Measurements from ENCODE around the gene DISC1. TPM values are rescaled to one million over a fixed set of nuclear protein-coding genes. Genes with fewer than 3 reads are reported as not detected.

The DISC1 gene
- 6.5 TPM in 2 replicates for total RNA-seq (2014; rRNA removed; shearing (Covaris generic))
- 1.6 and 2.1 TPM in 2 replicates for polyA plus RNA-seq (2016; fragmentation: Nextera tagmentation; extraction: Ambion mirVana)
- long read RNA-seq, partial matches to known transcripts = 2 of 3 reads
- long read RNA-seq, other reads (novel, unspliced or antisense) = 1 of 3 reads

DNA sequence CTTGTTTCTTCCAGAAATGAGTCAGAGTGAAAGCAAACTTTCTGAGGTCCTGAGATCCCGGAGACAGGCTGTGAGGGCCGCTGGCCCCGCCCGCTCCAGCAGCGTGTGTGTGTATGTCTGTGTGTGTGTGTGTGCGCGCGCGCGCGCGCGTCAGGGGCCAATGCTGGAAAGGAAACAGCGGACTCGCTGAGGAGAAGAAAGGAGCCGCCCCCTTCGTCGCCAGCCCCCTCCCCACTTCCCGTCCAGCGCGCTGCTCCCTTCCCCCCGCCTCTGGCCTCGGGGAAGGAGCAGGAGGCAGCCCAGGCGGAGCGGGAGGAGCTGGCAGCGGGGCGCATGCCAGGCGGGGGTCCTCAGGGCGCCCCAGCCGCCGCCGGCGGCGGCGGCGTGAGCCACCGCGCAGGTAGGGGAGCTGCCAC lies at the start of gene DISC1:
Gene DISC1, plus strand, starts transcription at position 256 of the 416 bp plus-strand sequence. Its CDS starts 78 bp downstream, at position 334.
- Mint-ChIP-seq H3K4me1 (peaks cover 5% of the 10 kb centered on the region; the same call in 2 of the 3 replicates), H3K36me3 (ENCODE audit: low read depth) (no peaks in the 10 kb centered on the region), H3K9me3 (no peaks in the 10 kb centered on the region), H3K27me3 (ENCODE audit: insufficient read depth, low read depth, poor library complexity) (peaks cover 11% of the 10 kb centered on the region), H3K27ac (peak within 1 kb of the TSS; percentile 30; the same call in 1 of the 2 replicates), H3K4me3 (peak within 1 kb of the TSS; percentile 87)
- DNase-seq (ENCODE audit: low spot score) (peak; percentile 95), ATAC-seq (peak; percentile 84)
- Histone ChIP-seq H2AFZ (peak within 1 kb of the TSS; percentile 99), H3F3A (replicated peaks; ENCODE audit: low read depth) (peaks cover 7% of the 10 kb centered on the region; the same call in 1 of the 2 replicates), H3K79me2 (replicated peaks; ENCODE audit: insufficient read depth) (no peaks in the 10 kb centered on the region), H3K9me2 (ENCODE audit: insufficient read depth) (0 out of 2 replicates have a peak, but pooled peaks cover 4% of the 10 kb centered on the region), H4K20me1 (replicated peaks; ENCODE audit: insufficient read depth) (0 out of 2 replicates have a peak, but pooled peaks cover 7% of the 10 kb centered on the region), H3K4me3 (peak within 1 kb of the TSS; percentile 87), H3K36me3 (ENCODE audit: insufficient read depth) (no peaks in the 10 kb centered on the region), H3K27ac (ENCODE audit: low read depth) (no peak within 1 kb of the TSS), H3K27me3 (ENCODE audit: insufficient read depth) (peaks cover 39% of the 10 kb centered on the region), H3K4me2 (peak within 1 kb of the TSS; percentile 93), H3K4me1 (ENCODE audit: insufficient read depth) (peaks cover 13% of the 10 kb centered on the region)
- TF ChIP-seq CREB1 (CRISPR knock-in tag; IDR thresholded peaks at IDR 0.05; ENCODE audit: low read depth) = peak; percentile 77
- TF ChIP-seq JUNB (IDR thresholded peaks at IDR 0.05; ENCODE audit: unreplicated experiment) = no peak
- TF ChIP-seq, protein P1, sequence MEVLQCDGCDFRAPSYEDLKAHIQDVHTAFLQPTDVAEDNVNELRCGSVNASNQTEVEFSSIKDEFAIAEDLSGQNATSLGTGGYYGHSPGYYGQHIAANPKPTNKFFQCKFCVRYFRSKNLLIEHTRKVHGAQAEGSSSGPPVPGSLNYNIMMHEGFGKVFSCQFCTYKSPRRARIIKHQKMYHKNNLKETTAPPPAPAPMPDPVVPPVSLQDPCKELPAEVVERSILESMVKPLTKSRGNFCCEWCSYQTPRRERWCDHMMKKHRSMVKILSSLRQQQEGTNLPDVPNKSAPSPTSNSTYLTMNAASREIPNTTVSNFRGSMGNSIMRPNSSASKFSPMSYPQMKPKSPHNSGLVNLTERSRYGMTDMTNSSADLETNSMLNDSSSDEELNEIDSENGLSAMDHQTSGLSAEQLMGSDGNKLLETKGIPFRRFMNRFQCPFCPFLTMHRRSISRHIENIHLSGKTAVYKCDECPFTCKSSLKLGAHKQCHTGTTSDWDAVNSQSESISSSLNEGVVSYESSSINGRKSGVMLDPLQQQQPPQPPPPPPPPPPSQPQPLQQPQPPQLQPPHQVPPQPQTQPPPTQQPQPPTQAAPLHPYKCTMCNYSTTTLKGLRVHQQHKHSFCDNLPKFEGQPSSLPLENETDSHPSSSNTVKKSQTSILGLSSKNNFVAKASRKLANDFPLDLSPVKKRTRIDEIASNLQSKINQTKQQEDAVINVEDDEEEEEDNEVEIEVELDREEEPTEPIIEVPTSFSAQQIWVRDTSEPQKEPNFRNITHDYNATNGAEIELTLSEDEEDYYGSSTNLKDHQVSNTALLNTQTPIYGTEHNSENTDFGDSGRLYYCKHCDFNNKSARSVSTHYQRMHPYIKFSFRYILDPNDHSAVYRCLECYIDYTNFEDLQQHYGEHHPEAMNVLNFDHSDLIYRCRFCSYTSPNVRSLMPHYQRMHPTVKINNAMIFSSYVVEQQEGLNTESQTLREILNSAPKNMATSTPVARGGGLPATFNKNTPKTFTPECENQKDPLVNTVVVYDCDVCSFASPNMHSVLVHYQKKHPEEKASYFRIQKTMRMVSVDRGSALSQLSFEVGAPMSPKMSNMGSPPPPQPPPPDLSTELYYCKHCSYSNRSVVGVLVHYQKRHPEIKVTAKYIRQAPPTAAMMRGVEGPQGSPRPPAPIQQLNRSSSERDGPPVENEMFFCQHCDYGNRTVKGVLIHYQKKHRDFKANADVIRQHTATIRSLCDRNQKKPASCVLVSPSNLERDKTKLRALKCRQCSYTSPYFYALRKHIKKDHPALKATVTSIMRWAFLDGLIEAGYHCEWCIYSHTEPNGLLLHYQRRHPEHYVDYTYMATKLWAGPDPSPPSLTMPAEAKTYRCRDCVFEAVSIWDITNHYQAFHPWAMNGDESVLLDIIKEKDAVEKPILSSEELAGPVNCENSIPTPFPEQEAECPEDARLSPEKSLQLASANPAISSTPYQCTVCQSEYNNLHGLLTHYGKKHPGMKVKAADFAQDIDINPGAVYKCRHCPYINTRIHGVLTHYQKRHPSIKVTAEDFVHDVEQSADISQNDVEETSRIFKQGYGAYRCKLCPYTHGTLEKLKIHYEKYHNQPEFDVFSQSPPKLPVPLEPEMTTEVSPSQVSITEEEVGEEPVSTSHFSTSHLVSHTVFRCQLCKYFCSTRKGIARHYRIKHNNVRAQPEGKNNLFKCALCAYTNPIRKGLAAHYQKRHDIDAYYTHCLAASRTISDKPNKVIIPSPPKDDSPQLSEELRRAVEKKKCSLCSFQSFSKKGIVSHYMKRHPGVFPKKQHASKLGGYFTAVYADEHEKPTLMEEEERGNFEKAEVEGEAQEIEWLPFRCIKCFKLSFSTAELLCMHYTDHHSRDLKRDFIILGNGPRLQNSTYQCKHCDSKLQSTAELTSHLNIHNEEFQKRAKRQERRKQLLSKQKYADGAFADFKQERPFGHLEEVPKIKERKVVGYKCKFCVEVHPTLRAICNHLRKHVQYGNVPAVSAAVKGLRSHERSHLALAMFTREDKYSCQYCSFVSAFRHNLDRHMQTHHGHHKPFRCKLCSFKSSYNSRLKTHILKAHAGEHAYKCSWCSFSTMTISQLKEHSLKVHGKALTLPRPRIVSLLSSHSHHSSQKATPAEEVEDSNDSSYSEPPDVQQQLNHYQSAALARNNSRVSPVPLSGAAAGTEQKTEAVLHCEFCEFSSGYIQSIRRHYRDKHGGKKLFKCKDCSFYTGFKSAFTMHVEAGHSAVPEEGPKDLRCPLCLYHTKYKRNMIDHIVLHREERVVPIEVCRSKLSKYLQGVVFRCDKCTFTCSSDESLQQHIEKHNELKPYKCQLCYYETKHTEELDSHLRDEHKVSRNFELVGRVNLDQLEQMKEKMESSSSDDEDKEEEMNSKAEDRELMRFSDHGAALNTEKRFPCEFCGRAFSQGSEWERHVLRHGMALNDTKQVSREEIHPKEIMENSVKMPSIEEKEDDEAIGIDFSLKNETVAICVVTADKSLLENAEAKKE (CRISPR knock-in tag; IDR thresholded peaks at IDR 0.05) = no peak
- TF ChIP-seq, protein P2, sequence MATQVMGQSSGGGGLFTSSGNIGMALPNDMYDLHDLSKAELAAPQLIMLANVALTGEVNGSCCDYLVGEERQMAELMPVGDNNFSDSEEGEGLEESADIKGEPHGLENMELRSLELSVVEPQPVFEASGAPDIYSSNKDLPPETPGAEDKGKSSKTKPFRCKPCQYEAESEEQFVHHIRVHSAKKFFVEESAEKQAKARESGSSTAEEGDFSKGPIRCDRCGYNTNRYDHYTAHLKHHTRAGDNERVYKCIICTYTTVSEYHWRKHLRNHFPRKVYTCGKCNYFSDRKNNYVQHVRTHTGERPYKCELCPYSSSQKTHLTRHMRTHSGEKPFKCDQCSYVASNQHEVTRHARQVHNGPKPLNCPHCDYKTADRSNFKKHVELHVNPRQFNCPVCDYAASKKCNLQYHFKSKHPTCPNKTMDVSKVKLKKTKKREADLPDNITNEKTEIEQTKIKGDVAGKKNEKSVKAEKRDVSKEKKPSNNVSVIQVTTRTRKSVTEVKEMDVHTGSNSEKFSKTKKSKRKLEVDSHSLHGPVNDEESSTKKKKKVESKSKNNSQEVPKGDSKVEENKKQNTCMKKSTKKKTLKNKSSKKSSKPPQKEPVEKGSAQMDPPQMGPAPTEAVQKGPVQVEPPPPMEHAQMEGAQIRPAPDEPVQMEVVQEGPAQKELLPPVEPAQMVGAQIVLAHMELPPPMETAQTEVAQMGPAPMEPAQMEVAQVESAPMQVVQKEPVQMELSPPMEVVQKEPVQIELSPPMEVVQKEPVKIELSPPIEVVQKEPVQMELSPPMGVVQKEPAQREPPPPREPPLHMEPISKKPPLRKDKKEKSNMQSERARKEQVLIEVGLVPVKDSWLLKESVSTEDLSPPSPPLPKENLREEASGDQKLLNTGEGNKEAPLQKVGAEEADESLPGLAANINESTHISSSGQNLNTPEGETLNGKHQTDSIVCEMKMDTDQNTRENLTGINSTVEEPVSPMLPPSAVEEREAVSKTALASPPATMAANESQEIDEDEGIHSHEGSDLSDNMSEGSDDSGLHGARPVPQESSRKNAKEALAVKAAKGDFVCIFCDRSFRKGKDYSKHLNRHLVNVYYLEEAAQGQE (IDR thresholded peaks at IDR 0.05; ENCODE audit: unreplicated experiment) = no peak
- TF ChIP-seq POLR2AphosphoS5 (IDR thresholded peaks at IDR 0.05; ENCODE audit: low read depth) = peak; percentile 80
- no peak for TF ChIP-seq EZH2phosphoT487 (IDR thresholded peaks at IDR 0.05; ENCODE audit: unreplicated experiment)
- no peak for TF ChIP-seq NANOG (IDR thresholded peaks at IDR 0.05; ENCODE audit: borderline replicate concordance)
- TF ChIP-seq STAT1 (IDR thresholded peaks at IDR 0.05; ENCODE audit: unreplicated experiment) = no peak
- no peak for TF ChIP-seq ZNF114 (CRISPR knock-in tag; IDR thresholded peaks at IDR 0.05)
- TF ChIP-seq, protein P3, sequence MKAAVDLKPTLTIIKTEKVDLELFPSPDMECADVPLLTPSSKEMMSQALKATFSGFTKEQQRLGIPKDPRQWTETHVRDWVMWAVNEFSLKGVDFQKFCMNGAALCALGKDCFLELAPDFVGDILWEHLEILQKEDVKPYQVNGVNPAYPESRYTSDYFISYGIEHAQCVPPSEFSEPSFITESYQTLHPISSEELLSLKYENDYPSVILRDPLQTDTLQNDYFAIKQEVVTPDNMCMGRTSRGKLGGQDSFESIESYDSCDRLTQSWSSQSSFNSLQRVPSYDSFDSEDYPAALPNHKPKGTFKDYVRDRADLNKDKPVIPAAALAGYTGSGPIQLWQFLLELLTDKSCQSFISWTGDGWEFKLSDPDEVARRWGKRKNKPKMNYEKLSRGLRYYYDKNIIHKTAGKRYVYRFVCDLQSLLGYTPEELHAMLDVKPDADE (IDR thresholded peaks at IDR 0.05) = peak; percentile 46; the same call in 1 of the 2 replicates
- TF ChIP-seq, protein P4, sequence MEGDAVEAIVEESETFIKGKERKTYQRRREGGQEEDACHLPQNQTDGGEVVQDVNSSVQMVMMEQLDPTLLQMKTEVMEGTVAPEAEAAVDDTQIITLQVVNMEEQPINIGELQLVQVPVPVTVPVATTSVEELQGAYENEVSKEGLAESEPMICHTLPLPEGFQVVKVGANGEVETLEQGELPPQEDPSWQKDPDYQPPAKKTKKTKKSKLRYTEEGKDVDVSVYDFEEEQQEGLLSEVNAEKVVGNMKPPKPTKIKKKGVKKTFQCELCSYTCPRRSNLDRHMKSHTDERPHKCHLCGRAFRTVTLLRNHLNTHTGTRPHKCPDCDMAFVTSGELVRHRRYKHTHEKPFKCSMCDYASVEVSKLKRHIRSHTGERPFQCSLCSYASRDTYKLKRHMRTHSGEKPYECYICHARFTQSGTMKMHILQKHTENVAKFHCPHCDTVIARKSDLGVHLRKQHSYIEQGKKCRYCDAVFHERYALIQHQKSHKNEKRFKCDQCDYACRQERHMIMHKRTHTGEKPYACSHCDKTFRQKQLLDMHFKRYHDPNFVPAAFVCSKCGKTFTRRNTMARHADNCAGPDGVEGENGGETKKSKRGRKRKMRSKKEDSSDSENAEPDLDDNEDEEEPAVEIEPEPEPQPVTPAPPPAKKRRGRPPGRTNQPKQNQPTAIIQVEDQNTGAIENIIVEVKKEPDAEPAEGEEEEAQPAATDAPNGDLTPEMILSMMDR (conservative IDR thresholded peaks at IDR 0.05; ENCODE audit: low read depth in 2 of 2) = no peak
- TF ChIP-seq EZH2 (IDR thresholded peaks at IDR 0.05; ENCODE audit: low read depth, unreplicated experiment) = no peak
- no peak for TF ChIP-seq ZNF331 (CRISPR knock-in tag; IDR thresholded peaks at IDR 0.05; ENCODE audit: low read depth)
